Esophagus muscularis mucosa (tissue), 4 donors: ENCODE data around the gene ARHGAP6. TPM values are rescaled to one million over a fixed set of nuclear protein-coding genes. Genes with fewer than 3 reads are reported as not detected.

ENCODE experiments used
- DNase-seq: peaks from one replicate; pipeline ENCODE4 v3.0.0-alpha.2; 2017; ENCODE audit errors: extremely low spot score
- H3K27ac ChIP-seq, 4 donors: fragments of 200-600 bp; sonication (generic); replicated peaks in 1 of 4; 1 replicate in 3 of 4; 2 replicates in 1 of 4; pipeline ENCODE4 v1.5.1; 2016 to 2019; ENCODE audit warnings: mild to moderate bottlenecking in 1 of 4
- H3K27me3 ChIP-seq, 4 donors: fragments of 200-600 bp; sonication (generic); one replicate each; pipeline versions ENCODE4 v1.5.1 to v1.6.0; 2016 to 2019
- H3K36me3 ChIP-seq, 4 donors: fragments of 200-600 bp; sonication (generic); one replicate each; pipeline ENCODE4 v1.5.1; 2016 to 2019
- H3K4me1 ChIP-seq, 4 donors: fragments of 200-600 bp; sonication (generic); one replicate each; pipeline ENCODE4 v1.5.1; 2016 to 2019
- H3K4me3 ChIP-seq, 4 donors: fragments of 200-600 bp; sonication (generic); 1 replicate in 2 of 4; 2 replicates in 2 of 4; pipeline ENCODE4 v1.5.1; 2016 to 2019; ENCODE audit warnings: mild to moderate bottlenecking in 4 of 4, moderate library complexity in 1 of 4
- H3K9me3 ChIP-seq, 4 donors: fragments of 200-600 bp; sonication (generic); 1 replicate in 3 of 4; 2 replicates in 1 of 4; pipeline ENCODE4 v1.5.1; 2016 to 2019
- CTCF ChIP-seq, 3 experiments: fragments of 200-600 bp in 2 of 3; fragments of 450-650 bp in 1 of 3; sonication (generic) in 2 of 3; IDR thresholded peaks; one replicate each; pipeline ENCODE4 v1.5.1; 2017 to 2019; ENCODE audit warnings: antibody characterized with exemption in 3 of 3, mild to moderate bottlenecking in 2 of 3, moderate library complexity in 1 of 3
- EP300 ChIP-seq: sonication (generic); formaldehyde crosslinking; IDR thresholded peaks from one replicate; pipeline ENCODE4 v1.6.1; 2017; ENCODE audit warnings: antibody characterized with exemption
- POLR2A ChIP-seq: fragments of 450-650 bp; IDR thresholded peaks from one replicate; pipeline ENCODE4 v1.6.1; 2017; ENCODE audit warnings: antibody characterized with exemption, moderate library complexity, mild to moderate bottlenecking, low read depth
- POLR2AphosphoS5 ChIP-seq, 2 donors: sonication (generic); formaldehyde crosslinking; IDR thresholded peaks; one replicate each; pipeline ENCODE4 v1.6.1; 2017; ENCODE audit warnings: antibody characterized with exemption in 2 of 2
- WGBS: methylation state at CpG from one replicate; pipeline ENCODE4 v1.1.5; 2018; 5-methylcytosine and 5-hydroxymethylcytosine counted together
- intact Hi-C: fragments of 100-400 bp; cut with DNase I; formaldehyde crosslinking; loops from one replicate; pipeline ENCODE4 v1.15.1; 2023
- total RNA-seq, 4 donors: library from RNA; depleted of rRNA; stranded (reverse); fragments of >200 nt; gene quantifications; one replicate each; pipeline versions ENCODE4 v1.1.0 to v1.2.1, GENCODE V29; 2016

The ARHGAP6 gene
- total RNA-seq, 4 donors from 2014 or later, result 25.2 to 44.8 (median 30.6) TPM

DNA sequence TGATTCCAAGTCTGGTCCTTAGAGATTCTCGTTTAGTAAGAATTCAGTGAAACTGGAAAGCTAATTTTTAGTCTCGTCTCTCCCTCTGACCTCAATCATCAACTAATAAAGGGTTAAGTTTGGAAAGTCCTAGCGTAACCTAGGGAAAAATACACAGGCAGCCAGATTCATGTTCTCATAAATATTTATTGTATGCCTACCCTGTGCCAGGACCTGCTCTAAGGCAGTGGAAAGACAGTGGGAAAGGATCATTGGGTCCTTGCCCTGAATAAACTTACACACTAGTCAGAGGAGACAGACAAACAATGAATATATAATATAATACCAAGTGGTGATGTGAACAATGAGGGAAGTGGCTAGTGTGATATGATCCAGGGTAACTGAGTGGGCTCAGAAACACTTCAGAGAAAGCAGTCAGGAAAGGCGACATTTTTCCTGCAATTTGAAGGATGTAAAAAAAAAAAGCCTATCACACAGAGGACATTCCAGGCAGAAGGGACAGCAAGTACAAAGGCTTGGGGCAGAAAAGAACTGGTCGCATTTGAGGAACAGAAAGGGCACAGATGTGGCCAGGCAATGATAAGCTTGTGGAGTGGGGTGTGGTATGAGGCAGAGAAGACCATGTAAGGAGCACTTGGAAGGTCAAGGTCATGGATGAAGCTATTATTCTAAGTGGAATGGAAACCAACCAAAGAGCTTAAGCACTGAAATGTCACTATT lies 243.8 kb downstream of the ARHGAP6 start:
- TF ChIP-seq CTCF (IDR thresholded peaks at IDR 0.05) (no peak), POLR2AphosphoS5 (IDR thresholded peaks at IDR 0.05) (no peak), POLR2A (no peak), EP300 (no peak)
- H3K9me3 ChIP-seq, result no peaks in the 10 kb centered on the region
- no peak overlapping the region for H3K4me3 ChIP-seq
- intact Hi-C loops, result no loop called here
- peak overlapping the region; percentile 49 to 86 (median 70) for H3K27ac ChIP-seq
- no peaks in the 10 kb centered on the region for H3K27me3 ChIP-seq
- no peak for DNase-seq
- WGBS, result 37% methylated on average over 5 of the region's 5 CpGs
- H3K4me1 ChIP-seq, result peaks cover 0 to 63% (median 36%) of the 10 kb centered on the region in 4 donors
- H3K36me3 ChIP-seq, result no peaks in the 10 kb centered on the region

DNA sequence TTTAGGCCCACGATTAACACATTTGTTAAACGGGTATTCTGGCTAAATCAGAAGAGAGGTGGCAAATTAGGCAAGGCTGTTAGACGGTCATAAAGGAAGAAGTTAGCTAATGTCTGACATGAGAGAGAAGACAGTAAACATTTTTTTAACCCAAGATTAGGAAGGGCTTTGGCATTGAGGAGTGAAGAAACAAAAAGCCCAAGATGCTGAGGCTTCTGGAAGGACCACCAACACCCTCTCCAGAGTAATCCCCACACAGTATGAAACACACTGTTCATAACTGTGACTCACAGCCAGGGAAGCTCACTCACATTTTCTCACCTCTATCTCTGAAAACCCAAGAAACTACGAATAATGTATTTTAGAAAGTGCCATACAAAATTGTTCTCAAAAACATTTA lies 244.9 kb downstream of the ARHGAP6 start:
- Histone ChIP-seq H3K9me3 (no peaks in the 10 kb centered on the region), H3K27me3 (no peaks in the 10 kb centered on the region), H3K36me3 (no peaks in the 10 kb centered on the region), H3K27ac (peak overlapping the region; percentile 49 to 86 (median 70)), H3K4me3 (no peak overlapping the region), H3K4me1 (peaks cover 0 to 54% (median 35%) of the 10 kb centered on the region in 4 donors)
- intact Hi-C loops, result no loop called here
- DNase-seq, result no peak
- WGBS, result 69% methylated on average over 4 of the region's 4 CpGs
- TF ChIP-seq CTCF (IDR thresholded peaks at IDR 0.05), result no peak
- no peak for TF ChIP-seq EP300
- no peak for TF ChIP-seq POLR2A
- no peak for TF ChIP-seq POLR2AphosphoS5 (IDR thresholded peaks at IDR 0.05)

DNA sequence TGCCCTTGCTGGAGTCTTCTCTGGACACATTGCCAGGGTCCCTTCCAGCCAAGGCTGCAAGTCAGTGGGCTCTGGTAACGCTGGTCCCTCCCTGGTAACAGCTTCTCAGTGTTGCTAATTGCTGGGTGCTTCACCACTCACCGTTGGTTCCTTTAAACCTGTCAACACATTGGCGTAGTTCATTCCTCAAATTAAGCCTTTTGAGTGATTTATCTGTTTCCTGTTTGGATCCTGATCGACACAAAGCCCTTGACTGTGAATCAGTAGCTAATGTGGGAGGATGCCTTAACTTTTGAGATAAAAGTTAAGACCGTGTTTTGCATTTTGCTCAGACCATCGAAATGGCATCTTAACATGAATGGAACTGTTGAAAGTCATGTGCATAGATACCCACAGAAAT lies 246.6 kb downstream of the ARHGAP6 start:
- Histone ChIP-seq H3K36me3 (no peaks in the 10 kb centered on the region), H3K4me3 (no peak overlapping the region), H3K9me3 (no peaks in the 10 kb centered on the region), H3K27ac (no peak overlapping the region), H3K27me3 (no peaks in the 10 kb centered on the region), H3K4me1 (peaks cover 0 to 39% (median 27%) of the 10 kb centered on the region in 4 donors)
- no peak for TF ChIP-seq POLR2AphosphoS5 (IDR thresholded peaks at IDR 0.05)
- no peak for TF ChIP-seq EP300
- TF ChIP-seq POLR2A, result no peak
- no peak for TF ChIP-seq CTCF (IDR thresholded peaks at IDR 0.05)
- intact Hi-C loops, result no loop called here
- WGBS, result 56% methylated on average over 5 of the region's 6 CpGs
- no peak for DNase-seq

DNA sequence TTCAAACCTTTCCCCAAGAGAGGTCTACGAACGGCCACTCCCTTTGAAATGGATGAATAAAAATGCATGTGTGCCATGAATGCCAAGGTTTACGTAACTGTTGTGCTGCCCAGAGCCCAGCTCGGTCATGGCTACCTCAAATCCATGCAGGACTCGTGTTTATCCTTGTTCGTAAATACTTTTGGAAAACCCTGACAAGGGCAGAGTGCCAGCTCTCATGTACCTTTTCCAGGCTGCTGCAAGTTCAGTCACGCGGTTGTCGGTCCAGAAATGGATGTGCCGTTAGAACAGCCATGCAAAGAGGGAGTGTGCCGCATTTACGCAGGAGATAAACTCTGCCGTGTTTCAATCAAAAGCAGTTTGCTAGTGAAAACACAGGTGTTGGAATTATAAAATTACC lies 249.1 kb downstream of the ARHGAP6 start:
- H3K4me1 ChIP-seq, result peaks cover 0 to 34% (median 11%) of the 10 kb centered on the region in 4 donors
- no peak for TF ChIP-seq POLR2A
- TF ChIP-seq CTCF (IDR thresholded peaks at IDR 0.05), result no peak
- no peak for TF ChIP-seq EP300
- TF ChIP-seq POLR2AphosphoS5 (IDR thresholded peaks at IDR 0.05), result no peak
- no peak for DNase-seq
- peak overlapping the region in 1 of 4 donors; percentile 33 for H3K27ac ChIP-seq
- no peaks in the 10 kb centered on the region for H3K9me3 ChIP-seq
- H3K36me3 ChIP-seq, result no peaks in the 10 kb centered on the region
- intact Hi-C loops, result no loop called here
- H3K4me3 ChIP-seq, result no peak overlapping the region
- no peaks in the 10 kb centered on the region for H3K27me3 ChIP-seq
- 79% methylated on average over 13 of the region's 13 CpGs for WGBS

DNA sequence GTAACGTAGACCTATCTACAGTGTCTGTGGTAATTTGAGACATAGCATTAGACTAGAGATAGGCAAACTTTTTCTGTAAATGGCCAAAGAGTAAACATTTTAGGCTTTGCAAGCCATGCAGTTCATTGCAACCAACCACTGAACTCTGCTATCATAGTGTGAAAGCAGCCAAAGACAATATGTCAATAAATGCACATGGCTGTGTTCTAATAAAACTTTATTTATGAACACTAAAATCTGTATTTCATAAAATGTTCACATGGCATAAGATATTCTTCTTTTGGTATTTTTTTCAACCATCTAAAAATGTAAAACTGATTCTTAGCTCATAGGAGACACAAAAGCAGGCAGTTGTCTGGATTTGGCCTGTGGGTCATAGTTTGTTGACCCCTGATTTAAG lies 251.6 kb downstream of the ARHGAP6 start:
- intact Hi-C loops, result no loop called here
- H3K4me1 ChIP-seq, result peaks cover 0 to 16% (median 3%) of the 10 kb centered on the region in 4 donors
- H3K9me3 ChIP-seq, result no peaks in the 10 kb centered on the region
- H3K4me3 ChIP-seq, result no peak overlapping the region
- DNase-seq, result no peak
- no peaks in the 10 kb centered on the region for H3K36me3 ChIP-seq
- no peak overlapping the region for H3K27ac ChIP-seq
- TF ChIP-seq POLR2AphosphoS5 (IDR thresholded peaks at IDR 0.05), result no peak
- TF ChIP-seq POLR2A, result no peak
- TF ChIP-seq CTCF (IDR thresholded peaks at IDR 0.05), result no peak
- TF ChIP-seq EP300, result no peak
- 79% methylated on average over 1 of the region's 1 CpG for WGBS
- no peaks in the 10 kb centered on the region for H3K27me3 ChIP-seq
